GM19397 (cell line): ENCODE data around the gene ERG.

Experiments
- ATAC-seq: cut with Tn5 transposase; IDR thresholded peaks from one replicate; pipeline ENCODE4 v1.9.1; 2021; ENCODE audit warnings: mild to moderate bottlenecking, moderate library complexity; ENCODE audit not compliant: unreplicated experiment

Gene ERG

GRCh38 chr21:38340131-38340530 is 158.1 kb downstream of the ERG start:
- ATAC-seq = no peak

GRCh38 chr21:38337793-38338192 is 160.5 kb downstream of the ERG start:
- ATAC-seq = no peak

- ATAC-seq = no peak
These were observed 163.4 kb downstream of the ERG start for GRCh38 chr21:38334866-38335265.

- no peak for ATAC-seq
These were observed 164.7 kb downstream of the ERG start for GRCh38 chr21:38333301-38334272.

GRCh38 chr21:38330666-38331065 is 167.6 kb downstream of the ERG start:
- no peak for ATAC-seq
